Neural crest cell (in vitro differentiated cells): ENCODE data around the gene LRMDA. TPM values are rescaled to one million over a fixed set of nuclear protein-coding genes. Genes with fewer than 3 reads are reported as not detected.
A peak's percentile ranks its signal among the peaks of the same experiment; 100 is the strongest.

Experiments
- DNase-seq: peaks from one replicate; pipeline ENCODE4 v3.0.0; 2021; ENCODE audit warnings: low read depth, mixed read lengths, low spot score
- H3K27ac Mint-ChIP-seq: one replicate; pipeline ENCODE4 v1.8.0; 2021; ENCODE audit warnings: mild to moderate bottlenecking, mixed read lengths; ENCODE audit not compliant: unreplicated experiment
- H3K27me3 Mint-ChIP-seq: 2 replicates; pipeline ENCODE4 v1.8.0; 2021; ENCODE audit warnings: low read depth, mild to moderate bottlenecking, mixed read lengths
- H3K36me3 Mint-ChIP-seq: 2 replicates; pipeline ENCODE4 v1.8.0; 2021; ENCODE audit warnings: low read depth, mild to moderate bottlenecking, mixed read lengths
- H3K4me1 Mint-ChIP-seq: 2 replicates; pipeline ENCODE4 v1.8.0; 2021; ENCODE audit warnings: mixed read lengths
- H3K4me3 Mint-ChIP-seq: one replicate; pipeline ENCODE4 v1.8.0; 2021; ENCODE audit warnings: mild to moderate bottlenecking, mixed read lengths
- H3K9me3 Mint-ChIP-seq: 2 replicates; pipeline ENCODE4 v1.8.0; 2021; ENCODE audit warnings: mixed read lengths
- total RNA-seq: library from RNA; stranded (reverse); gene quantifications from 2 replicates; pipeline ENCODE4 v1.2.1, GENCODE V29; 2021
- TF ChIP-seq, protein P1 (sequence below): fragments of 200-600 bp; sonication (generic); conservative IDR thresholded peaks from 2 replicates; pipeline ENCODE4 v1.5.0; 2021; ENCODE audit warnings: antibody characterized with exemption, mild to moderate bottlenecking

The LRMDA gene
- total RNA-seq, 1 donor from 2014 or later: 3.1 TPM

GRCh38 chr10:75911426-75911825 lies 480.0 kb downstream of the LRMDA start:
- H3K27me3 Mint-ChIP-seq: no peaks in the 10 kb centered on the region
- TF ChIP-seq, protein P1, sequence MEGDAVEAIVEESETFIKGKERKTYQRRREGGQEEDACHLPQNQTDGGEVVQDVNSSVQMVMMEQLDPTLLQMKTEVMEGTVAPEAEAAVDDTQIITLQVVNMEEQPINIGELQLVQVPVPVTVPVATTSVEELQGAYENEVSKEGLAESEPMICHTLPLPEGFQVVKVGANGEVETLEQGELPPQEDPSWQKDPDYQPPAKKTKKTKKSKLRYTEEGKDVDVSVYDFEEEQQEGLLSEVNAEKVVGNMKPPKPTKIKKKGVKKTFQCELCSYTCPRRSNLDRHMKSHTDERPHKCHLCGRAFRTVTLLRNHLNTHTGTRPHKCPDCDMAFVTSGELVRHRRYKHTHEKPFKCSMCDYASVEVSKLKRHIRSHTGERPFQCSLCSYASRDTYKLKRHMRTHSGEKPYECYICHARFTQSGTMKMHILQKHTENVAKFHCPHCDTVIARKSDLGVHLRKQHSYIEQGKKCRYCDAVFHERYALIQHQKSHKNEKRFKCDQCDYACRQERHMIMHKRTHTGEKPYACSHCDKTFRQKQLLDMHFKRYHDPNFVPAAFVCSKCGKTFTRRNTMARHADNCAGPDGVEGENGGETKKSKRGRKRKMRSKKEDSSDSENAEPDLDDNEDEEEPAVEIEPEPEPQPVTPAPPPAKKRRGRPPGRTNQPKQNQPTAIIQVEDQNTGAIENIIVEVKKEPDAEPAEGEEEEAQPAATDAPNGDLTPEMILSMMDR: no peak
- no peak overlapping the region for H3K27ac Mint-ChIP-seq
- H3K4me1 Mint-ChIP-seq: no peaks in the 10 kb centered on the region
- no peak overlapping the region for H3K4me3 Mint-ChIP-seq
- H3K9me3 Mint-ChIP-seq: no peaks in the 10 kb centered on the region
- no peaks in the 10 kb centered on the region for H3K36me3 Mint-ChIP-seq
- DNase-seq: no peak

DNA sequence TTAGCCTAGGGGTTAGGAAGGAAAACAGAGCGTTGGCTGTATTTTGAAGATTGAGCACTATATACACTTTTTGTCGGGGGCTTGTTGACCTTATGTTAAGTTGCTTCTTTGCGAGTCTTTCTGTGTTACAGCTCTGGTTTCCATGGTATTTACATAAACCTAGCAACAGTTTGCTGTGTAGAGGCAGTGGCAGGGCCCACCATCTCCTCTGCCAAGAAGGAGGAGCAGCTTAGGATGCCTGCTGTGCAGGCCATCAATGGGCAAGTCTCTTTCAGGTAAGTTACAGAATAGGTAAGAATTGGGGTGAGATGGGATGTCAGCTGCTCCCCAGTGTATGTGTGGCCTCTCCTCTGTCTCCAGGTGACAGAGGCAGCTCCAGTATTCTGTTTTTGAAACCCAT lies 485.5 kb downstream of the LRMDA start:
- Mint-ChIP-seq H3K27ac (no peak overlapping the region), H3K4me3 (no peak overlapping the region), H3K27me3 (no peaks in the 10 kb centered on the region), H3K4me1 (no peaks in the 10 kb centered on the region), H3K9me3 (no peaks in the 10 kb centered on the region), H3K36me3 (no peaks in the 10 kb centered on the region)
- no peak for DNase-seq
- TF ChIP-seq, protein P1: no peak

- Mint-ChIP-seq H3K27me3 (no peaks in the 10 kb centered on the region), H3K27ac (no peak overlapping the region), H3K4me1 (peaks cover 10% of the 10 kb centered on the region), H3K36me3 (no peaks in the 10 kb centered on the region), H3K9me3 (no peaks in the 10 kb centered on the region), H3K4me3 (no peak overlapping the region)
- no peak for DNase-seq
- TF ChIP-seq, protein P1: no peak
Measured at GRCh38 chr10:75919913-75920312, 488.5 kb downstream of the LRMDA start.

DNA sequence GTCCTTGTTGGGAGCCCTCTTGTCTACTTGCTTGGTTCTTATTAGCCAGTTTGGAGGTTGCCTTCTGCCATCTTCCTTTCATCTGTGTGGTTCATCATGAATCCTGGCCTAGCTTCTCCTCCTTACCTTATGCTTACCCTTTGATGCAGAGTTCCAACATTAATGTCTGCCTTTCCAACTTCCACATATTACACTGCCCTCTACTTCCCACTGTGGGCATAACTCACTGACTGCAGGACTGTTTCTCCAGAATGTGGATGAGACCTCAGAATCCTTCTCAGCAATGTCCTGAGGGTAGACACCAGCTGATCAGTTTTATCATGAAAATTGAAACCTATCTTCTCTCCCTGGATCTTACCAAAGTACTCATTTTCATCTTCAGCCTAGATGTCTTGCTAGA lies 491.0 kb downstream of the LRMDA start:
- Mint-ChIP-seq H3K27ac (no peak overlapping the region), H3K9me3 (no peaks in the 10 kb centered on the region), H3K4me3 (no peak overlapping the region), H3K36me3 (no peaks in the 10 kb centered on the region), H3K4me1 (peaks cover 14% of the 10 kb centered on the region), H3K27me3 (no peaks in the 10 kb centered on the region)
- DNase-seq: no peak
- TF ChIP-seq, protein P1: peak; percentile 19

- no peaks in the 10 kb centered on the region for H3K27me3 Mint-ChIP-seq
- H3K9me3 Mint-ChIP-seq: no peaks in the 10 kb centered on the region
- TF ChIP-seq, protein P1: no peak
- no peaks in the 10 kb centered on the region for H3K36me3 Mint-ChIP-seq
- H3K4me3 Mint-ChIP-seq: peak overlapping the region; percentile 66
- H3K27ac Mint-ChIP-seq: no peak overlapping the region
- peaks cover 14% of the 10 kb centered on the region for H3K4me1 Mint-ChIP-seq
- DNase-seq: no peak
Measured at GRCh38 chr10:75924309-75924902, 493.0 kb downstream of the LRMDA start.

GRCh38 chr10:75925999-75926398 lies 494.6 kb downstream of the LRMDA start:
- no peaks in the 10 kb centered on the region for H3K27me3 Mint-ChIP-seq
- peaks cover 18% of the 10 kb centered on the region for H3K4me1 Mint-ChIP-seq
- DNase-seq: no peak
- H3K27ac Mint-ChIP-seq: no peak overlapping the region
- TF ChIP-seq, protein P1: no peak
- H3K4me3 Mint-ChIP-seq: no peak overlapping the region
- H3K36me3 Mint-ChIP-seq: no peaks in the 10 kb centered on the region
- H3K9me3 Mint-ChIP-seq: peaks cover 2% of the 10 kb centered on the region
